Spleen (tissue), 11 donors: ENCODE data around the gene UBE4A. TPM values are rescaled to one million over a fixed set of nuclear protein-coding genes. Genes with fewer than 3 reads are reported as not detected.
A peak's percentile ranks its signal among the peaks of the same experiment; 100 is the strongest.

Source experiments
- DNase-seq: peaks from one replicate; pipeline ENCODE4 v3.0.0-alpha.2; 2020
- H3K27ac ChIP-seq, 8 donors: fragments of 200-600 bp; sonication (generic) in 7 of 8; 1 replicate in 4 of 8; 2 replicates in 4 of 8; pipeline versions ENCODE4 v1.5.0 to v1.8.0; 2016 to 2021; ENCODE audit warnings: inconsistent platforms in 4 of 8, mild to moderate bottlenecking in 4 of 8, moderate library complexity in 1 of 8
- H3K27me3 ChIP-seq, 7 donors: fragments of 200-600 bp; sonication (generic) in 6 of 7; replicated peaks in 1 of 7; 1 replicate in 4 of 7; 2 replicates in 3 of 7; pipeline versions ENCODE4 v1.5.0 to v1.8.0; 2016 to 2021; ENCODE audit warnings: inconsistent platforms in 3 of 7, mild to moderate bottlenecking in 1 of 7
- H3K36me3 ChIP-seq, 6 donors: fragments of 200-600 bp; sonication (generic) in 5 of 6; 1 replicate in 4 of 6; 2 replicates in 2 of 6; pipeline versions ENCODE4 v1.5.0 to v1.8.0; 2016 to 2021; ENCODE audit warnings: inconsistent platforms in 2 of 6
- H3K4me1 ChIP-seq, 6 donors: fragments of 200-600 bp; sonication (generic) in 5 of 6; 1 replicate in 3 of 6; 2 replicates in 3 of 6; pipeline versions ENCODE4 v1.5.0 to v1.8.0; 2016 to 2021; ENCODE audit warnings: inconsistent platforms in 3 of 6
- H3K4me3 ChIP-seq, 8 donors: fragments of 200-600 bp; sonication (generic) in 7 of 8; 1 replicate in 4 of 8; 2 replicates in 4 of 8; pipeline versions ENCODE4 v1.5.0 to v1.8.0; 2016 to 2021; ENCODE audit warnings: inconsistent platforms in 4 of 8, mild to moderate bottlenecking in 4 of 8, moderate library complexity in 2 of 8
- H3K9me3 ChIP-seq, 8 donors: fragments of 200-600 bp; sonication (generic) in 7 of 8; 1 replicate in 4 of 8; 2 replicates in 4 of 8; pipeline versions ENCODE4 v1.5.0 to v1.8.0; 2016 to 2021; ENCODE audit warnings: inconsistent platforms in 4 of 8
- POLR2A ChIP-seq, 3 donors: fragments of 450-650 bp; IDR thresholded peaks; one replicate each; pipeline ENCODE4 v1.5.1; 2017; ENCODE audit warnings: antibody characterized with exemption in 3 of 3, mild to moderate bottlenecking in 1 of 3
- POLR2AphosphoS5 ChIP-seq, 3 donors: sonication (generic); formaldehyde crosslinking; IDR thresholded peaks; one replicate each; pipeline ENCODE4 v1.5.1; 2017; ENCODE audit warnings: antibody characterized with exemption in 3 of 3
- WGBS, 5 donors: extraction: QIAGEN DNeasy Blood & Tissue Kit in 3 of 5; methylation state at CpG; one replicate each; pipeline versions ENCODE4 v1.1.5 to v1.1.7; 2013 to 2018; 5-methylcytosine and 5-hydroxymethylcytosine counted together
- intact Hi-C: fragments of 100-400 bp; cut with DNase I; formaldehyde crosslinking; loops from one replicate; pipeline ENCODE4 v1.15.0; 2023; ENCODE audit warnings: low total_unique reads
- polyA plus RNA-seq, 3 donors: library from polyadenylated mRNA; stranded (reverse); fragments of 200-250 nt; gene quantifications; one replicate each; pipeline ENCODE4 v1.2.1, GENCODE V29; 2013
- total RNA-seq, 7 donors: library from RNA; depleted of rRNA in 3 of 7; stranded (reverse); fragments of >200 nt in 3 of 7; fragmentation: NEBNext Ultra II Directional in 4 of 7; extraction: Animal tissue kit (Norgen Biotek cat#: 25700) in 4 of 7; gene quantifications; one replicate each; pipeline versions ENCODE4 v1.1.0 to v1.2.1, GENCODE V29; 2016 to 2021
- TF ChIP-seq, protein P1 (sequence below), 11 experiments: fragments of 200-600 bp in 7 of 11; fragments of 450-650 bp in 4 of 11; sonication (generic) in 4 of 11; IDR thresholded peaks in 8 of 11; conservative IDR thresholded peaks in 3 of 11; 1 replicate in 7 of 11; 2 replicates in 4 of 11; pipeline versions ENCODE4 v1.4.0 to v1.8.0; 2016 to 2021; ENCODE audit warnings: antibody characterized with exemption in 11 of 11, inconsistent platforms in 4 of 11, mild to moderate bottlenecking in 1 of 11
- donor health status: healthy with polysubstance abuse.
- donor health status: DM: no; HTN: no; CAD: no; lungs with moderate emphysema.
- donor health status: DM: no; HTN: no; CAD: no.
- donor health status: Bipolar disorder and iron deficiency.
- donor health status: healthy.
- donor health status: DM: no; HTN: no; CAD: no.
- donor health status: DM: yes; HTN: yes; CAD: no.

UBE4A gene
- total and polyA plus RNA-seq, 10 donors: 13.0 to 55.6 (median 40.7) TPM

DNA sequence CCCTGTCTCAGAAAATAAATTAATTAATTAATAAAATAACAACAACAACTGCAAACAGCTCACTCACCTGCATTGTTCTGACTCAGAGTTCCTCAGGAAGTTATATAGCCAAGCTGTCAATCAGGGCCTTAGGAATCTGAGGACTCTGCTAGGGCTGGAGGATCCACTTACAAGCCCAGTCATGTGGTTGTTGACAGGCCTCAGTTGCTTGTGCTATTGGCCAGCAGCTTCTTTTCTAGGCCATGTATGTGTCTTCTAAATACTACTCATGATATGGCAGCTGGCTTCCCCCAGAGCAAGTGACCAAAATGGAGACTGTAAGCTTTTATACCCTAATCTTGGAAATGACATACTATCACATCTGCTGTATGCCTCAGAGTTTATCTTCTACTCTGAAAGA lies 21.2 kb downstream of the UBE4A start:
- Histone ChIP-seq H3K27me3 (no peaks in the 10 kb centered on the region), H3K9me3 (no peaks in the 10 kb centered on the region), H3K36me3 (peaks cover 9 to 100% (median 94%) of the 10 kb centered on the region in 6 donors), H3K4me3 (no peak overlapping the region), H3K27ac (no peak overlapping the region), H3K4me1 (no peaks in the 10 kb centered on the region)
- intact Hi-C loops: loop anchor here (10.0 kb wide), 1 partner anchor 374 kb away; no protein-coding TSS in a partner anchor
- TF ChIP-seq, protein P1, sequence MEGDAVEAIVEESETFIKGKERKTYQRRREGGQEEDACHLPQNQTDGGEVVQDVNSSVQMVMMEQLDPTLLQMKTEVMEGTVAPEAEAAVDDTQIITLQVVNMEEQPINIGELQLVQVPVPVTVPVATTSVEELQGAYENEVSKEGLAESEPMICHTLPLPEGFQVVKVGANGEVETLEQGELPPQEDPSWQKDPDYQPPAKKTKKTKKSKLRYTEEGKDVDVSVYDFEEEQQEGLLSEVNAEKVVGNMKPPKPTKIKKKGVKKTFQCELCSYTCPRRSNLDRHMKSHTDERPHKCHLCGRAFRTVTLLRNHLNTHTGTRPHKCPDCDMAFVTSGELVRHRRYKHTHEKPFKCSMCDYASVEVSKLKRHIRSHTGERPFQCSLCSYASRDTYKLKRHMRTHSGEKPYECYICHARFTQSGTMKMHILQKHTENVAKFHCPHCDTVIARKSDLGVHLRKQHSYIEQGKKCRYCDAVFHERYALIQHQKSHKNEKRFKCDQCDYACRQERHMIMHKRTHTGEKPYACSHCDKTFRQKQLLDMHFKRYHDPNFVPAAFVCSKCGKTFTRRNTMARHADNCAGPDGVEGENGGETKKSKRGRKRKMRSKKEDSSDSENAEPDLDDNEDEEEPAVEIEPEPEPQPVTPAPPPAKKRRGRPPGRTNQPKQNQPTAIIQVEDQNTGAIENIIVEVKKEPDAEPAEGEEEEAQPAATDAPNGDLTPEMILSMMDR (IDR thresholded peaks at IDR 0.05 in 8 of 11, conservative IDR thresholded peaks at IDR 0.05 in 3 of 11): no peak
- TF ChIP-seq POLR2A (IDR thresholded peaks at IDR 0.05): no peak
- TF ChIP-seq POLR2AphosphoS5 (IDR thresholded peaks at IDR 0.05): no peak
- DNase-seq: no peak

DNA sequence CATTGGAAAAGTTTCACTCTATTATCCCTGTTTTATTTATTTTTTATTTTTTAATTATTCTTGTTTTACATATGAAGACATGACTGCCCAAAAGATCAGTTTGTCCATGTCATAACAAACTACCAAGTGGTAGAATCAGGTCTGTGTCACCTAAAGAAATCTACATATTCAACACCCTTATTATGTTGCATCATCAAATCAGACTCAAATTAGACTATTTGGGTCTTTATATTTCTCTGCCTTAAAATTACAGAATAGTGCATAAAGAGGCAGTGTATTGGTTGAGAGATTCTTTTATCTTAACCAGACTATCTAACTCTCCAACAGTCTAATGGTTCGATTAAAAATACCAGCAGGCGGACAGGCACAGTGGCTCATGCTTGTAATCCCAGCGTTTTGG lies 23.6 kb downstream of the UBE4A start:
- intact Hi-C loops: loop anchor here (10.0 kb wide), 1 partner anchor 372 kb away; no protein-coding TSS in a partner anchor
- H3K9me3 ChIP-seq: no peaks in the 10 kb centered on the region
- WGBS, 5 donors: 94 to 100% (median 96%) methylated on average over 3 of the region's 3 CpGs
- H3K36me3 ChIP-seq: peaks cover 6 to 100% (median 96%) of the 10 kb centered on the region in 6 donors
- no peaks in the 10 kb centered on the region for H3K4me1 ChIP-seq
- no peak for DNase-seq
- H3K27me3 ChIP-seq: no peaks in the 10 kb centered on the region
- no peak overlapping the region for H3K27ac ChIP-seq
- no peak overlapping the region for H3K4me3 ChIP-seq
- no peak for TF ChIP-seq POLR2AphosphoS5 (IDR thresholded peaks at IDR 0.05)
- TF ChIP-seq, protein P1 (IDR thresholded peaks at IDR 0.05 in 8 of 11, conservative IDR thresholded peaks at IDR 0.05 in 3 of 11): no peak
- no peak for TF ChIP-seq POLR2A (IDR thresholded peaks at IDR 0.05)

DNA sequence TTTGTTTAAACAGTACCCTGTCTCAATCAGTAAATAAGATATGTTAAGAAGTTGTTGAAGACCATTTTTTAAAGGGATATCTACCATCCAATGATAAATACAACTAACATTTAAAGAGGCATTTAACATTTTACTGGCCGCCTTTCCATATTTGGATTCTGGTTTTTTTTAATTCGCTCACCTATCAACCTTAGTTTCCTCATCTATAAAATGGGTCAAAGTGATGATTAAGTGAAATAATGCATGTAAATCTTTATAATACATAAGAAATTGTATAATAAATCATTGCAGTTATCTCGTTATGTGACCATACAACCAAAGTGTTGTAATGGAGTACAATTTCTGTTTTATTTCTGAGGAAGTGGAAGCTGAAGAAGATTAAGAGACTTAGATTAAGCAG lies 24.3 kb downstream of the UBE4A start:
- intact Hi-C loops: loop anchor here (10.0 kb wide), 1 partner anchor 371 kb away; no protein-coding TSS in a partner anchor
- TF ChIP-seq POLR2A (IDR thresholded peaks at IDR 0.05) (no peak), POLR2AphosphoS5 (IDR thresholded peaks at IDR 0.05) (no peak)
- TF ChIP-seq, protein P1 (IDR thresholded peaks at IDR 0.05 in 8 of 11, conservative IDR thresholded peaks at IDR 0.05 in 3 of 11): no peak
- H3K4me3 ChIP-seq: no peak overlapping the region
- no peaks in the 10 kb centered on the region for H3K9me3 ChIP-seq
- 91 to 99% (median 98%) methylated on average over 3 of the region's 3 CpGs for WGBS, 5 donors
- H3K27ac ChIP-seq: no peak overlapping the region
- no peak for DNase-seq
- peaks cover 3 to 100% (median 96%) of the 10 kb centered on the region in 6 donors for H3K36me3 ChIP-seq
- H3K4me1 ChIP-seq: no peaks in the 10 kb centered on the region
- H3K27me3 ChIP-seq: no peaks in the 10 kb centered on the region

DNA sequence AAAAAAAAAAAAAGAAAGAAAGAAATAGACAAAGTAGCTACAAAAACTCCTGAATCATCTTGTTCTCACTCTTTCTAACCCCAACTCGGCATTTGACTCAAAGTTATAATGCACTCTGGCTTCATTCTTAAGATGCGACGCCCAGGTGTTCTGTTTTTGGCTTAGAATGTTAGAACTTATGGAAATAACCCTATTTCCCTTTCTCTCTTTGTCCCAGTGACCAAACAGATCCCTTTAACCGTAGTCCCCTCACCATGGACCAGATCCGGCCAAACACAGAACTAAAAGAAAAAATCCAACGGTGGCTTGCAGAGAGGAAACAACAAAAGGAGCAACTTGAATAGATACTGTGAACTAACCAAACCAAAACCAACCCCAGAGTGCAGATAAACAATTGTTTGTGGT lies 36.7 kb downstream of the UBE4A start:
- intact Hi-C loops: no loop called here
- no peak for TF ChIP-seq POLR2A (IDR thresholded peaks at IDR 0.05)
- TF ChIP-seq, protein P1 (IDR thresholded peaks at IDR 0.05 in 8 of 11, conservative IDR thresholded peaks at IDR 0.05 in 3 of 11): no peak
- TF ChIP-seq POLR2AphosphoS5 (IDR thresholded peaks at IDR 0.05): no peak
- DNase-seq: no peak
- peaks cover 0 to 76% (median 63%) of the 10 kb centered on the region in 6 donors for H3K36me3 ChIP-seq
- H3K9me3 ChIP-seq: no peaks in the 10 kb centered on the region
- no peaks in the 10 kb centered on the region for H3K27me3 ChIP-seq
- peak overlapping the region in 5 of 8 donors; percentile 31 to 65 (median 47) for H3K27ac ChIP-seq
- 80 to 91% (median 88%) methylated on average over 6 of the region's 6 CpGs for WGBS, 5 donors
- H3K4me1 ChIP-seq: peaks cover 5 to 36% (median 19%) of the 10 kb centered on the region in 6 donors
- no peak overlapping the region for H3K4me3 ChIP-seq
